HEK293T (cell line): ENCODE measurements around the gene ADGRF1.

Experiments used
- CTCF ChIA-PET: fragments of 350-600 bp; formaldehyde crosslinking; extraction: SDS; loops from one replicate; lab custom pipeline; 2021; ENCODE audit warnings: antibody characterized with exemption, inconsistent platforms; lab: Yijun Ruan, JAX
- POLR2A ChIA-PET: fragments of 350-600 bp; formaldehyde crosslinking; extraction: SDS; loops from one replicate; lab custom pipeline; 2020; ENCODE audit warnings: antibody characterized with exemption, inconsistent platforms; lab: Yijun Ruan, JAX
- DNase-seq: peaks from one replicate; pipeline ENCODE4 v3.0.0; 2012; ENCODE audit warnings: mixed read lengths; ENCODE audit errors: extremely low spot score
- ARNT ChIP-seq: fragments of 450-650 bp; IDR thresholded peaks from 2 replicates; pipeline ENCODE4 v1.6.1; 2017; ENCODE audit warnings: mild to moderate bottlenecking
- BHLHE40 ChIP-seq: fragments of 450-650 bp; IDR thresholded peaks from 2 replicates; pipeline ENCODE4 v1.6.1; 2016; ENCODE audit warnings: mild to moderate bottlenecking, moderate library complexity, borderline replicate concordance
- CTBP1 ChIP-seq: fragments of 450-650 bp; IDR thresholded peaks from 2 replicates; pipeline ENCODE4 v1.6.1; 2016; ENCODE audit warnings: borderline replicate concordance
- ELF4 ChIP-seq: fragments of 450-650 bp; IDR thresholded peaks from 2 replicates; pipeline ENCODE4 v1.6.1; 2017; ENCODE audit warnings: antibody characterized with exemption
- FOXA1 ChIP-seq: fragments of 450-650 bp; IDR thresholded peaks from 2 replicates; pipeline ENCODE4 v1.6.1; 2016; ENCODE audit warnings: mild to moderate bottlenecking
- FOXK2 ChIP-seq: fragments of 450-650 bp; IDR thresholded peaks from 2 replicates; pipeline ENCODE4 v1.6.1; 2016; ENCODE audit warnings: mild to moderate bottlenecking
- FOXM1 ChIP-seq: fragments of 450-650 bp; IDR thresholded peaks from 2 replicates; pipeline ENCODE4 v1.6.1; 2017; ENCODE audit warnings: mild to moderate bottlenecking, borderline replicate concordance
- HDGF ChIP-seq: fragments of 450-650 bp; IDR thresholded peaks from 2 replicates; pipeline ENCODE4 v1.6.1; 2017; ENCODE audit warnings: antibody characterized with exemption, borderline replicate concordance
- L3MBTL2 ChIP-seq: fragments of 450-650 bp; conservative IDR thresholded peaks from 2 replicates; pipeline ENCODE4 v1.6.1; 2016; ENCODE audit warnings: mild to moderate bottlenecking
- LEF1 ChIP-seq: fragments of 450-650 bp; IDR thresholded peaks from 2 replicates; pipeline ENCODE4 v1.6.1; 2017; ENCODE audit warnings: mild to moderate bottlenecking, borderline replicate concordance
- NFRKB ChIP-seq: fragments of 450-650 bp; IDR thresholded peaks from 2 replicates; pipeline ENCODE4 v1.6.1; 2016; ENCODE audit warnings: mild to moderate bottlenecking, moderate library complexity
- PKNOX1 ChIP-seq: fragments of 450-650 bp; IDR thresholded peaks from 2 replicates; pipeline ENCODE4 v1.6.1; 2016
- SP1 ChIP-seq: fragments of 450-650 bp; IDR thresholded peaks from 2 replicates; pipeline ENCODE4 v1.6.1; 2017
- SUZ12 ChIP-seq: fragments of 450-650 bp; IDR thresholded peaks from 2 replicates; pipeline ENCODE4 v1.6.1; 2016; ENCODE audit warnings: mild to moderate bottlenecking
- TARDBP ChIP-seq: fragments of 450-650 bp; IDR thresholded peaks from 2 replicates; pipeline ENCODE4 v1.6.1; 2016
- ZNF384 ChIP-seq: fragments of 450-650 bp; IDR thresholded peaks from 2 replicates; pipeline ENCODE4 v1.6.1; 2016

ADGRF1 gene

GRCh38 chr6:47014401-47014800 lies 27.7 kb downstream of the ADGRF1 start:
- TF ChIP-seq SP1 (no peak), SUZ12 (no peak), ZNF384 (no peak), PKNOX1 (no peak), ARNT (no peak), FOXK2 (no peak)
- ChIA-PET POLR2A (no interaction called here), CTCF (no interaction called here)
- no peak for DNase-seq

- no peak for TF ChIP-seq SP1
- TF ChIP-seq BHLHE40 = no peak
- TF ChIP-seq HDGF = no peak
- CTCF ChIA-PET = no interaction called here
- no peak for DNase-seq
- POLR2A ChIA-PET = no interaction called here
Observed at GRCh38 chr6:47009583-47009982, 32.5 kb downstream of the ADGRF1 start.

GRCh38 chr6:47008397-47008763 lies 33.8 kb downstream of the ADGRF1 start:
- ChIA-PET CTCF (no interaction called here), POLR2A (no interaction called here)
- DNase-seq = no peak
- no peak for TF ChIP-seq ZNF384
- no peak for TF ChIP-seq CTBP1
- no peak for TF ChIP-seq TARDBP
- no peak for TF ChIP-seq L3MBTL2
- TF ChIP-seq ARNT = no peak
- TF ChIP-seq SUZ12 = no peak
- TF ChIP-seq LEF1 = no peak
- TF ChIP-seq ELF4 = no peak
- TF ChIP-seq PKNOX1 = no peak
- TF ChIP-seq BHLHE40 = no peak
- no peak for TF ChIP-seq SP1
- TF ChIP-seq FOXM1 = no peak
- no peak for TF ChIP-seq HDGF
- no peak for TF ChIP-seq FOXA1
- TF ChIP-seq NFRKB = no peak
- no peak for TF ChIP-seq FOXK2

GRCh38 chr6:47007657-47008396 lies 34.3 kb downstream of the ADGRF1 start:
- ChIA-PET CTCF (interaction anchor here (1.0 kb wide), 1 partner anchor 39 kb away, joined by 3 read pairs; no protein-coding TSS in a partner anchor), POLR2A (no interaction called here)

GRCh38 chr6:47005486-47005885 lies 36.6 kb downstream of the ADGRF1 start:
- POLR2A ChIA-PET = no interaction called here
- TF ChIP-seq FOXK2 (no peak), LEF1 (no peak), SP1 (no peak), FOXA1 (no peak), HDGF (no peak), CTBP1 (no peak), SUZ12 (no peak), BHLHE40 (no peak), TARDBP (no peak)
- CTCF ChIA-PET = no interaction called here
- no peak for DNase-seq

More at GRCh38 chr6:47007657-47008396, 34.3 kb downstream of the ADGRF1 start:
- TF ChIP-seq SUZ12 (no peak), FOXK2 (no peak), FOXM1 (no peak), L3MBTL2 (no peak), HDGF (no peak), PKNOX1 (no peak), FOXA1 (no peak), ELF4 (no peak), BHLHE40 (no peak), LEF1 (no peak), TARDBP (no peak), SP1 (no peak), NFRKB (no peak), ARNT (no peak), CTBP1 (no peak), ZNF384 (no peak)
- DNase-seq = no peak

- DNase-seq = no peak
- ChIA-PET CTCF (no interaction called here), POLR2A (no interaction called here)
- TF ChIP-seq TARDBP (no peak), NFRKB (no peak)
Observed at GRCh38 chr6:47004463-47004862, 37.7 kb downstream of the ADGRF1 start.

- no peak for TF ChIP-seq TARDBP
- no peak for TF ChIP-seq FOXK2
- TF ChIP-seq LEF1 = no peak
- no peak for TF ChIP-seq PKNOX1
- no peak for TF ChIP-seq ZNF384
- TF ChIP-seq SP1 = no peak
- TF ChIP-seq FOXA1 = no peak
- no peak for TF ChIP-seq ELF4
- TF ChIP-seq ARNT = no peak
- no peak for TF ChIP-seq FOXM1
- ChIA-PET CTCF (no interaction called here), POLR2A (no interaction called here)
- DNase-seq = no peak
Observed at GRCh38 chr6:47000842-47001241, 41.3 kb downstream of the ADGRF1 start.
